Endodermal cell (in vitro differentiated cells): ENCODE data around the gene EYA2. TPM values are rescaled to one million over a fixed set of nuclear protein-coding genes. Genes with fewer than 3 reads are reported as not detected.

Experiments used
- DNase-seq: peaks from one replicate; pipeline ENCODE4 v3.0.0-alpha.2; 2017
- H3K27ac ChIP-seq: 2 replicates; pipeline ENCODE4 v1.5.1; 2013; ENCODE audit warnings: mild to moderate bottlenecking, low read depth, low read length, moderate library complexity
- H3K27me3 ChIP-seq: 2 replicates; pipeline ENCODE4 v1.6.1; 2013; ENCODE audit warnings: mild to moderate bottlenecking, low read length, moderate library complexity; ENCODE audit not compliant: insufficient read depth, control insufficient read depth, poor library complexity, severe bottlenecking
- H3K36me3 ChIP-seq: 2 replicates; pipeline ENCODE4 v1.7.0; 2013; ENCODE audit warnings: mild to moderate bottlenecking, low read length, moderate library complexity; ENCODE audit not compliant: control insufficient read depth, insufficient read depth
- H3K4me1 ChIP-seq: one replicate; pipeline ENCODE4 v1.7.0; 2013; ENCODE audit warnings: low read length; ENCODE audit not compliant: control insufficient read depth, insufficient read depth
- H3K4me3 ChIP-seq: 2 replicates; pipeline ENCODE4 v1.5.1; 2013; ENCODE audit warnings: mild to moderate bottlenecking, low read length, moderate library complexity
- H3K9ac ChIP-seq: 2 replicates; pipeline ENCODE4 v1.6.1; 2013; ENCODE audit warnings: mild to moderate bottlenecking, low read length, moderate library complexity; ENCODE audit not compliant: poor library complexity, severe bottlenecking; ENCODE audit errors: extremely low read depth
- H3K9me3 ChIP-seq: 2 replicates; pipeline ENCODE4 v1.6.1; 2013; ENCODE audit warnings: mild to moderate bottlenecking, low read length, moderate library complexity; ENCODE audit not compliant: control insufficient read depth
- H3K27ac Mint-ChIP-seq: 2 replicates; pipeline ENCODE4 v1.8.0; 2020; ENCODE audit warnings: mixed read lengths
- H3K27me3 Mint-ChIP-seq: 2 replicates; pipeline ENCODE4 v1.8.0; 2021; ENCODE audit warnings: mild to moderate bottlenecking, mixed read lengths; ENCODE audit not compliant: insufficient read depth
- H3K36me3 Mint-ChIP-seq: 2 replicates; pipeline ENCODE4 v1.8.0; 2020; ENCODE audit warnings: low read depth, mixed read lengths
- H3K4me1 Mint-ChIP-seq: 2 replicates; pipeline ENCODE4 v1.8.0; 2020; ENCODE audit warnings: mixed read lengths
- H3K4me3 Mint-ChIP-seq: 2 replicates; pipeline ENCODE4 v1.8.0; 2020; ENCODE audit warnings: mild to moderate bottlenecking, moderate library complexity, mixed read lengths
- H3K9me3 Mint-ChIP-seq: 2 replicates; pipeline ENCODE4 v1.8.0; 2020; ENCODE audit warnings: mild to moderate bottlenecking, mixed read lengths
- CTCF ChIP-seq: fragments of 200-600 bp; sonication (generic); conservative IDR thresholded peaks from 2 replicates; pipeline ENCODE4 v1.5.0; 2021; ENCODE audit warnings: antibody characterized with exemption, mild to moderate bottlenecking
- WGBS, 2 experiments: methylation state at CpG; one replicate each; pipeline versions ENCODE4 v1.1.5 to v1.1.7; 2013; ENCODE audit warnings: missing lambda C conversion rate in 2 of 2, mixed read lengths in 1 of 2; ENCODE audit not compliant: insufficient coverage in 1 of 2, insufficient read length in 1 of 2; 5-methylcytosine and 5-hydroxymethylcytosine counted together
- total RNA-seq, 2 donors: library from RNA; stranded (reverse); fragmentation: NEBNext Ultra II Directional in 1 of 2; extraction: Animal tissue kit (Norgen Biotek cat#: 25700) in 1 of 2; gene quantifications; 2 replicates in 1 of 2; 3 replicates in 1 of 2; pipeline ENCODE4 v1.2.1, GENCODE V29; 2021

The EYA2 gene
- total RNA-seq, 2 donors from 2014 or later: 9.1 to 18.0 TPM

GRCh38 chr20:46955601-46956556 lies 61.2 kb downstream of the EYA2 start:
- Mint-ChIP-seq H3K36me3 (peaks cover 11% of the 10 kb centered on the region), H3K4me1 (peaks cover 4% of the 10 kb centered on the region), H3K4me3 (no peak overlapping the region), H3K27me3 (no peaks in the 10 kb centered on the region), H3K9me3 (peaks cover 16% of the 10 kb centered on the region), H3K27ac (no peak overlapping the region)
- Histone ChIP-seq H3K27me3 (no peaks in the 10 kb centered on the region), H3K4me3 (peak overlapping the region; percentile 34), H3K9ac (no peak overlapping the region), H3K4me1 (peaks cover 3% of the 10 kb centered on the region), H3K27ac (no peak overlapping the region), H3K9me3 (peaks cover 23% of the 10 kb centered on the region), H3K36me3 (peaks cover 17% of the 10 kb centered on the region)
- DNase-seq: no peak
- TF ChIP-seq CTCF: no peak
- 60% methylated on average over 1 of the region's 2 CpGs; no CpG with 5 or more reads in 1 of the 2 experiments for WGBS, 2 experiments

GRCh38 chr20:46959081-46959692 lies 64.5 kb downstream of the EYA2 start:
- Mint-ChIP-seq H3K27ac (no peak overlapping the region), H3K9me3 (peaks cover 27% of the 10 kb centered on the region), H3K4me3 (no peak overlapping the region), H3K27me3 (no peaks in the 10 kb centered on the region), H3K4me1 (peaks cover 4% of the 10 kb centered on the region), H3K36me3 (peaks cover 25% of the 10 kb centered on the region)
- H3K27ac ChIP-seq: no peak overlapping the region
- peaks cover 16% of the 10 kb centered on the region for H3K36me3 ChIP-seq
- no peak for TF ChIP-seq CTCF
- no peak for DNase-seq
- no peaks in the 10 kb centered on the region for H3K27me3 ChIP-seq
- no peak overlapping the region for H3K4me3 ChIP-seq
- 90 to 98% methylated on average over 7 to 13 of the region's 13 CpGs for WGBS, 2 experiments
- H3K9me3 ChIP-seq: peaks cover 30% of the 10 kb centered on the region
- no peaks in the 10 kb centered on the region for H3K4me1 ChIP-seq
- H3K9ac ChIP-seq: no peak overlapping the region

GRCh38 chr20:46959821-46960220 lies 65.2 kb downstream of the EYA2 start:
- Histone ChIP-seq H3K4me3 (no peak overlapping the region), H3K36me3 (peaks cover 16% of the 10 kb centered on the region), H3K27ac (no peak overlapping the region), H3K9me3 (peaks cover 30% of the 10 kb centered on the region), H3K27me3 (no peaks in the 10 kb centered on the region), H3K4me1 (no peaks in the 10 kb centered on the region), H3K9ac (no peak overlapping the region)
- Mint-ChIP-seq H3K27ac (no peak overlapping the region), H3K4me3 (no peak overlapping the region), H3K36me3 (peaks cover 25% of the 10 kb centered on the region), H3K4me1 (peaks cover 4% of the 10 kb centered on the region), H3K27me3 (no peaks in the 10 kb centered on the region), H3K9me3 (peaks cover 27% of the 10 kb centered on the region)
- no peak for DNase-seq
- TF ChIP-seq CTCF: no peak
- 89 to 93% methylated on average over 6 to 9 of the region's 9 CpGs for WGBS, 2 experiments
